NCI-H2171 treated with DMSO at 0.1 percent for 48 hours (cell line): ENCODE measurements around the gene SLC46A3.
"Not testable (repeated sequence)": the region's sequence is repeated elsewhere in the genome, so short reads cannot be mapped to it uniquely, and the experiment has no call there.

Experiments
- DNase-seq: peaks from one replicate; lab custom pipeline; 2025; lab: John Stamatoyannopoulos, UW

The SLC46A3 gene, protein sequence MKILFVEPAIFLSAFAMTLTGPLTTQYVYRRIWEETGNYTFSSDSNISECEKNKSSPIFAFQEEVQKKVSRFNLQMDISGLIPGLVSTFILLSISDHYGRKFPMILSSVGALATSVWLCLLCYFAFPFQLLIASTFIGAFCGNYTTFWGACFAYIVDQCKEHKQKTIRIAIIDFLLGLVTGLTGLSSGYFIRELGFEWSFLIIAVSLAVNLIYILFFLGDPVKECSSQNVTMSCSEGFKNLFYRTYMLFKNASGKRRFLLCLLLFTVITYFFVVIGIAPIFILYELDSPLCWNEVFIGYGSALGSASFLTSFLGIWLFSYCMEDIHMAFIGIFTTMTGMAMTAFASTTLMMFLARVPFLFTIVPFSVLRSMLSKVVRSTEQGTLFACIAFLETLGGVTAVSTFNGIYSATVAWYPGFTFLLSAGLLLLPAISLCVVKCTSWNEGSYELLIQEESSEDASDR

GRCh38 chr13:28718543-28719226 lies at the start of gene SLC46A3:
Gene SLC46A3, minus strand, starts transcription at chr13:28718970. Its CDS starts 972 bp downstream, at chr13:28717998.
- DNase-seq, result peak; percentile 10

DNA sequence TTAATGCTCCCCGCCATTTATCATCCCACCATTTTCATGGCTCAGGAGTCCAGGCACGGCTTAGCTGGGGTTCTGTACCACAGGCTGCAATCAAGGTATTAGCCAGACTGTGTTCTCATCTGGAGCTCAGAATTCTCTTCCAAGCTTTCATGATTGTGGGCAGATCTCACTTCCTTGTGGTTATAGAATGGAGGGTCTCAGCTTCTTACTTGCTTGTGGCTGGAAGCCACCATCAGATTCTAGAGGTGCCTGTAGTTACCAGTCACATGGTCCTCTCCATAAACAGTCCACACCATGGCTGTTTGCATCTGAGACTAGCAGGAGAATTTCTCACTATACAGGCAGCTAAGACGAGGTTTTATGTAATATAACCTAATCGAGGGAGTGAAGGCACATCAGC lies 45.1 kb upstream of the SLC46A3 start:
- DNase-seq, result no peak

DNA sequence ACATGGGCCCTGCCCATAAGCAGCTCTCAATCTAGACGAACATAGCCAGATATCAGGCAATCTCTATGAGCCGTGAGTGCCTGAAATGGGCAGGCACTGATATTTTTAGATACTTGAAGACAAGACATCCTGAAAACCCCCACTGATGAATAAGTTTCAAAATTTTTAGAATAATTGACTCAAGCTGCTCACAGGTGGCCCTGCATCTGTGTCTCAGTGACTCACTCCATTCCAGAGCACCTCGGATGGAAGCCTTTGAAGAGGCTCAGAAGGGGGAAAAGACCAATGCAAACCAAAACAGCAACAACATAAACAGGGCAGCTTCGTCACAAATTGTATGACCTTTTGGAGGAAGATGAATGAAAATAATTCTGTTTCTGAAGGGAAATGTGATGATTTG lies 42.8 kb upstream of the SLC46A3 start:
- no peak for DNase-seq

DNA sequence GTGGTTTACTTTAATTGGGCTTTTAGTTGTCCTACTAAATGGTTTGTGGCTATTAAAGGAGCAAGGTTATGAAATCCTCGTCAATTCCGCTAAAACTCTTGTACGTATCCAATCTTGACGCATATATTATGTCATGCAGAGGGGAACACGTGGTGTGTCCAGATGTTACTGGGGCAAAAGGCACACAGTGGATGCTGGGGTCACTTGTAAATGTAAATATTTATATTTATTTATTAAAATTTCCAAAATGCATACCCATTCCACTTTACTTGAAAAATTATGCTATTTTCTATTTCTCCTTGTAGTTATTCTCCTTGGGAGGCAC lies 36.7 kb upstream of the SLC46A3 start:
- no peak for DNase-seq

GRCh38 chr13:28754698-28755545 lies 36.2 kb upstream of the SLC46A3 start:
- no peak for DNase-seq

- no peak for DNase-seq
These were observed 35.2 kb upstream of the SLC46A3 start for GRCh38 chr13:28753946-28754345.

DNA sequence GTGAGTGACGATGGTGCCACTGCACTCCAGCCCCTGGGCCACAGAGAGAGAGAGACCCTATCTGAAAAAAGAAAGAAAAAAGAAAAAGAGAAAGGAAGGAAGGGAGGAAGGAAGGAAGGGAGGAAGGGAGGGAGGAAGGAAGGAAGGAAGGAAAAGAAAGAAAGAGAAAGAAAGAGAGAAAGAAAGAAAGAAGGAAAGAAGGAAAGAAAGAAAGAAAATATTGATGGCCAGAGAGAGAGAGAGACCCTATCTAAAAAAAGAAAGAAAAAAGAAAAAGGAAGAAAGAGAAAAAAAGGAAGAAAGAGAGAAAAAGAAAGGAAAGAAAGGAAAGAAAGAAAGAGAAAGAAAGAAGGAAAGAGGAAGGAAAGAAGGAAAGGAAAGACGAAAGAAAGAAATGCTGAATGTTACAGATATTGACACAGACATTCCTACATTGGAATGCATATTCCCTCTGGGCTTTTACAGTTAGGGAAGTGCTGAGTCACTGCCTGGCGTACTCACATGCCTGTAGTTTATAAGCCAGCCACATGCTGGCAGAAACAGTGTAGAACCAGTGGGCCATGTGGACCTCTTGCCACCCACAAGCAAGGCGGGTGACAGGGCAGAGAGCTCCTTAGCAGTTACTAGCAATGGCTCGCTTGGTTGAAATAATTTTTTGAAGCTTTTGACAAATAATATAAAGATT lies 34.6 kb upstream of the SLC46A3 start:
- no peak for DNase-seq

GRCh38 chr13:28751175-28751960 lies 32.6 kb upstream of the SLC46A3 start:
- DNase-seq, result no peak

DNA sequence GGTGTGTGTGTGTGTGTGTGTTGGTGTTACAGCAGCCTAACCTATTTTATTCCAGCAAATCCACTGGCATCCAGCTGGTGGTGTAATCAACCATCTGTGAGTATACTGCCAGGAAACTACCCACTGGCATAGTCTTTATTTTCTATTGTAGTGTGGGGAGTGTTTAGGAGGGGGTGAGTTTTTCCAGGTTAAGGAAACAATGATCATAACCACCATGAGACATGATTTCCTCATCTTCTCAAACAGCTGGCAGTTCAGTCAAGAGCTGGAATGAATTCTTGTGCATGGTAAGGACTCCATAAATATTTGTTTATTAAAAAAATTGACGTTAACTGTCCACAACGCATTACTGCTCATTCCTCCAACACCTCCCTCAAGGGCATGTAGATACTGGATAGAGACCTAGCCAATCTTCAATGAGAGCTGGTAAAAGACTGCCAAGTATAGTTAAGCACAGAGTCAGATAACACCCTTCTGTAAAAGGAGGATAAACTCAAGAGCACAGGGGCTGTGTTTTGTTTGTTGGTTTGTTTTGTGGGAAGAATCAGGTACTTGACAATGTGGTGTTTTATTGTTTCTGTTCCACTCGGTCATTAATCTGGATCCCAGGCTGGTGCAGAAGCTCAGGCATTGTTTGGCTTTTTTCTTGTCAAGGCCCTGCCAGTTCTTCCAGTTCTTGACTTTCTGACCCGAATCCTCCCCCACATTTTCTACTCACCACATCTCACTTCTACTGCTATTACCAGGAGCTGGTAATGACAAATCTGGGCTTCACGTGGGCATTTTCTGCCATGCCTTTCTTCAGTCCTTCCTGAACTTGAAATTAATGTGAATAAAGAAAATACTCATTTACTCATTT lies 31.6 kb upstream of the SLC46A3 start:
- no peak for DNase-seq

DNA sequence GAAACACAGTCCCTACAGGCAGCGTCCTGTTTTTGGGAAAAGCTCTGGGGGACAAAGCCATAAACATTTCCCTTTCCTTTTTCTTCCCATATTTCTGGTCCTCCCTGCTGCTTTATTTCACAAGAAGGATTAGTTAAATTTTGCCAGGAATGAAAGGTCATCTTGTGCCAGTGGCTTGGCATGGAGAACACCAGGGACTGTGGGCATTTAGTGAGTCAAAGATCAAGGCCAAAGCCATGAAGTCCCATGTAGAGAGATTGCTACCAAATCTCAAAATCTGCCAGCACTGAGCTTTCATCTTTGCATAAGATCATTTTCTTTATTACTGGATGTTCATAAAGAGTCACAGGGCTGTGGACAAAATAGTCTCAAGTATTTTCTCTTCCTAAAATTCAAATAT lies 29.1 kb upstream of the SLC46A3 start:
- no peak for DNase-seq

- DNase-seq, result no peak
These were observed 27.5 kb upstream of the SLC46A3 start for GRCh38 chr13:28746287-28746612.

DNA sequence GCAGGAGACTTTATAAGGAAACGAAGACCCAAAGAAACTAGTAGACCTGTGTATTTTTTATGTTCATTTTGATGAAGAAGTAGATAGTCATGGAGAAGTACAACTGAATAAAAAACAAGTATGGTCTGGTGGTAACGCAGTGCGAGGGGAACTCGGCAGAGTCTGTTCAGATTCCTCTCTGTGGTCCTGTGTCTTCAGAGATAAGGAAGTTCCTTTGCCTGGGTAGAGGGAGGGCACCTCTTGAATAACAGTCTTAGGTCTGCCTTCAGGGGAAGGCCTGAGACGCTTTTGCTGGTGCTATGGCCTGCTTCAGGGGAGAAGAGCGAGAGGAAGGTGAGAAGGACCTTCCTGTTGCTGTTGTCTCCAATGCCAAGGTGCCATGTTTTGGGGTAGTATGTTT lies 25.9 kb upstream of the SLC46A3 start:
- no peak for DNase-seq

- no peak for DNase-seq
These were observed 25.3 kb upstream of the SLC46A3 start for GRCh38 chr13:28744091-28744536.

- no peak for DNase-seq
These were observed 24.8 kb upstream of the SLC46A3 start for GRCh38 chr13:28743499-28744083.

GRCh38 chr13:28743020-28743419 lies 24.2 kb upstream of the SLC46A3 start:
- no peak for DNase-seq

DNA sequence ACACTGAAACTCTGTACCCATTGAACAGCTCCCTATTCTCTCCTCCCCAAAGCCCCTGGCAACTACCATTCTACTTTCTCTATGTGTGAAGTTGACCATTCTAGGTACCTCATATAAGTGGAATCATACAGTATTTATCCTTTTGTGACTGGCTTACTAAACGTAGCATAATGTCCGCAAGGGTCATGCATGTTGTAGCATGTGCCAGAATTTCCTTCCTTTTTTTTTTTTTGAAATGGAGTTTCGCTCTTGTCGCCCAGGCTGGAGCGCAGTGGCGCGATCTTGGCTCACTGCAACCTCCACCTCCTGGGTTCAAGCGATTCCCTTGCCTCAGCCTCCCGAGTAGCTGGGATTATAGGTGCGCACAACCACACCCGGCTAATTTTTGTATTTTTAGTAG lies 23.7 kb upstream of the SLC46A3 start:
- not testable (repeated sequence) for DNase-seq

GRCh38 chr13:28741084-28741491 lies 22.3 kb upstream of the SLC46A3 start:
- no peak for DNase-seq

GRCh38 chr13:28739376-28739775 lies 20.6 kb upstream of the SLC46A3 start:
- no peak for DNase-seq

- no peak for DNase-seq
These were observed 16.8 kb upstream of the SLC46A3 start for GRCh38 chr13:28735481-28736029.

GRCh38 chr13:28734906-28735305 lies 16.1 kb upstream of the SLC46A3 start:
- DNase-seq, result no peak
